Peyer's patch (tissue), 4 donors: ENCODE data around the gene RAE1. TPM values are rescaled to one million over a fixed set of nuclear protein-coding genes. Genes with fewer than 3 reads are reported as not detected.
A peak's percentile ranks its signal among the peaks of the same experiment; 100 is the strongest.

Experiments
- DNase-seq, 3 donors: peaks; one replicate each; pipeline ENCODE4 v3.0.0-alpha.2; 2017 to 2019
- H3K27ac ChIP-seq, 4 donors: fragments of 200-600 bp; sonication (generic); one replicate each; pipeline ENCODE4 v1.5.1; 2016 to 2019
- H3K27me3 ChIP-seq, 2 donors: fragments of 200-600 bp; sonication (generic); one replicate each; pipeline ENCODE4 v1.5.1; 2019
- H3K36me3 ChIP-seq, 3 donors: fragments of 200-600 bp; sonication (generic); one replicate each; pipeline ENCODE4 v1.5.1; 2016 to 2019
- H3K4me1 ChIP-seq, 4 donors: fragments of 200-600 bp; sonication (generic); one replicate each; pipeline ENCODE4 v1.5.1; 2016 to 2019
- H3K4me3 ChIP-seq, 4 donors: fragments of 200-600 bp; sonication (generic); 1 replicate in 3 of 4; 2 replicates in 1 of 4; pipeline ENCODE4 v1.5.1; 2016 to 2019; ENCODE audit warnings: mild to moderate bottlenecking in 1 of 4
- H3K9me3 ChIP-seq, 4 donors: fragments of 200-600 bp; sonication (generic); one replicate each; pipeline ENCODE4 v1.5.1; 2016 to 2019; ENCODE audit warnings: mild to moderate bottlenecking in 1 of 4
- POLR2A ChIP-seq, 2 donors: fragments of 450-650 bp; IDR thresholded peaks; one replicate each; pipeline ENCODE4 v1.5.1; 2017; ENCODE audit warnings: antibody characterized with exemption in 2 of 2, mild to moderate bottlenecking in 2 of 2, moderate library complexity in 2 of 2
- total RNA-seq, 4 donors: library from RNA; depleted of rRNA; stranded (reverse); fragments of >200 nt; gene quantifications; one replicate each; pipeline ENCODE4 v1.1.0, GENCODE V29; 2016
- TF ChIP-seq, protein P1 (sequence below), 6 experiments: fragments of 450-650 bp in 4 of 6; fragments of 200-600 bp in 2 of 6; sonication (generic) in 1 of 6; IDR thresholded peaks; one replicate each; pipeline ENCODE4 v1.5.1; 2017 to 2019; ENCODE audit warnings: antibody characterized with exemption in 6 of 6, mild to moderate bottlenecking in 3 of 6, moderate library complexity in 1 of 6

The RAE1 gene
- total RNA-seq, 4 donors from 2014 or later = 21.5 to 38.9 (median 33.3) TPM

DNA sequence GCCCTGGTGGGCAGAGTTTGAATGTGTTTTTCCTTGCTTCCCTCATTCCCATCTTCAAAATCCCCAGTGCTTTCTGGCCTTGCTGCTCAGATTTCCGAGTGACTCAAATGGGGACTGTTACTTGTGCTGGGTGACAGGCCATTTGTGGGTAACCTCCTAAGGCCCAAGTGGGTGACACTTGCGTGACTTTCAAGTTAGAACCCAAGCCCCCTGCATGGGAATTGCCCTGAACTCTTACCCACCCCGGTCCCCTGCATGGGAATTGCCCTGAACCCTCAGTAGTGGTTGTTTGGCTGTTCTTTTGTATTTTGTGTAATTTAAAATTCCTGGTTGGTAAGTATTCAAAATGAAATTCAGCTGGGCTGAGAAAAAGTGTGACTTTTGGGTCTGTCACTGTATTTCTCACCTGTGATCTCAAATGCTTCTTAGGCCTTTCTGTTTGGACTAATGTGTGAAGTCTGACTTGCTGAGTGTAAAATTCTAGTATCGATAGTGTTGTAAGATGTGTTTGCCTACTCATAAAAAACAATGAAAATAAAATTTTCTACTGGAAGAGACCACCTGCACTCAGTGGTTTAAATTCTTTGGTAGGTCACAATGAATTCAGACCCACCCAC lies 27.7 kb downstream of the RAE1 start:
- no peaks in the 10 kb centered on the region for H3K4me1 ChIP-seq
- H3K4me3 ChIP-seq = no peak overlapping the region
- H3K9me3 ChIP-seq = no peaks in the 10 kb centered on the region
- H3K36me3 ChIP-seq = peaks cover 0 to 55% (median 0%) of the 10 kb centered on the region in 3 donors
- no peaks in the 10 kb centered on the region for H3K27me3 ChIP-seq
- no peak overlapping the region for H3K27ac ChIP-seq
- no peak for DNase-seq
- TF ChIP-seq, protein P1, sequence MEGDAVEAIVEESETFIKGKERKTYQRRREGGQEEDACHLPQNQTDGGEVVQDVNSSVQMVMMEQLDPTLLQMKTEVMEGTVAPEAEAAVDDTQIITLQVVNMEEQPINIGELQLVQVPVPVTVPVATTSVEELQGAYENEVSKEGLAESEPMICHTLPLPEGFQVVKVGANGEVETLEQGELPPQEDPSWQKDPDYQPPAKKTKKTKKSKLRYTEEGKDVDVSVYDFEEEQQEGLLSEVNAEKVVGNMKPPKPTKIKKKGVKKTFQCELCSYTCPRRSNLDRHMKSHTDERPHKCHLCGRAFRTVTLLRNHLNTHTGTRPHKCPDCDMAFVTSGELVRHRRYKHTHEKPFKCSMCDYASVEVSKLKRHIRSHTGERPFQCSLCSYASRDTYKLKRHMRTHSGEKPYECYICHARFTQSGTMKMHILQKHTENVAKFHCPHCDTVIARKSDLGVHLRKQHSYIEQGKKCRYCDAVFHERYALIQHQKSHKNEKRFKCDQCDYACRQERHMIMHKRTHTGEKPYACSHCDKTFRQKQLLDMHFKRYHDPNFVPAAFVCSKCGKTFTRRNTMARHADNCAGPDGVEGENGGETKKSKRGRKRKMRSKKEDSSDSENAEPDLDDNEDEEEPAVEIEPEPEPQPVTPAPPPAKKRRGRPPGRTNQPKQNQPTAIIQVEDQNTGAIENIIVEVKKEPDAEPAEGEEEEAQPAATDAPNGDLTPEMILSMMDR (IDR thresholded peaks at IDR 0.05) = no peak
- TF ChIP-seq POLR2A (IDR thresholded peaks at IDR 0.05) = no peak

DNA sequence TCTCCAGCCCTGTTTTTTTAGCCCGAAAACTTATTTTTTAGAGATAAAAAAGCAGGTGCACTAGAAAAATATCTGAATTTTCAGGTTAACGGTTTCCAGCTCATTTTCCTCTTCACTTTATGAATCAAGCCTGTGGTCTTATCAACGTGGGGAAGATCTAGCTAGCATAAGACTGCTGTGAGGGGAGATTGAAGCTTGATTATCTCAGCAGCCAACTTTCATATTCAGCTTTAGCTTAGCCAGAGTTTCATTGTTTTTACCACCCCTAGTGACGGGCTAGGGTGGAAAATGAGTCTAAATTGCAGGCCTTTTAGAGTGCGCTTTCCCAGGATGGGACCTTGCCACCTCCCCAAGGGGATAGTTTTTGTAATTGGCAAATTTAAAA lies 28.2 kb downstream of the RAE1 start:
- H3K36me3 ChIP-seq = peaks cover 0 to 50% (median 0%) of the 10 kb centered on the region in 3 donors
- no peak for DNase-seq
- H3K27ac ChIP-seq = no peak overlapping the region
- no peak overlapping the region for H3K4me3 ChIP-seq
- no peaks in the 10 kb centered on the region for H3K27me3 ChIP-seq
- no peaks in the 10 kb centered on the region for H3K4me1 ChIP-seq
- no peaks in the 10 kb centered on the region for H3K9me3 ChIP-seq
- TF ChIP-seq, protein P1 (IDR thresholded peaks at IDR 0.05) = no peak
- TF ChIP-seq POLR2A (IDR thresholded peaks at IDR 0.05) = no peak

DNA sequence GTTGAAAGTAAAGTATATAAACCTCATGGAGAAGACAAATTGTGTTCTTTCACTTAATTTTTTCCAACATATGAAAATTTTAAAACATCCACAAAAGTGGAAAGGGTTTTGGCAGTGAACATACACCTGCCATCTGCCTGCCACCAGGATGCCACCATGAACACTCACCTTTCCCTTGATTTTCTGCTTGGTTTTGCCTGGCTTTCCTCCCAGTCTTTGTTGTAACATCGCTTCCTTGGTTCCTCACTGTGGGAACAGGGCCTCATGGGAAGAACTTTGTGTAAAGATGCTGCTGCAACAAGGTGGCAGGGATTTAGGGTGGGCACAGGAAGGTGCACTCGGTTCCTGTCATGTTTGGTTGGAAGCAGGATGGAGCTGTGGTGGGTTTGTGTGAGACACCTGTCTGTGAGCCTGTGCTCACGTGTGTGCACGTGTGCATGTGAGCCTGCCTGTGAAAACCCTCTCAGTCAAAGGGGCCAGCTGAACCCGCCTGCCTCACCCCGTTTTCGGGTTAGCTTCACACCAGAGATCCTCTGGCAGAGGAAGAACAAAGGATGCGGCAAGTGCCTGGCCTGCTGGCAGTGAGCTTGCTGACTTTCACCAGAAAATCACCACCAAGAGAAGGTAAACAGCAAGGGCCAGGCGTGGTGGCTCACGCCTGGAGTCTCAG lies 29.2 kb downstream of the RAE1 start:
- no peak for TF ChIP-seq POLR2A (IDR thresholded peaks at IDR 0.05)
- TF ChIP-seq, protein P1 (IDR thresholded peaks at IDR 0.05) = no peak
- Histone ChIP-seq H3K4me3 (no peak overlapping the region), H3K36me3 (peaks cover 0 to 40% (median 0%) of the 10 kb centered on the region in 3 donors), H3K4me1 (no peaks in the 10 kb centered on the region), H3K27ac (no peak overlapping the region), H3K9me3 (no peaks in the 10 kb centered on the region), H3K27me3 (no peaks in the 10 kb centered on the region)
- DNase-seq = no peak

DNA sequence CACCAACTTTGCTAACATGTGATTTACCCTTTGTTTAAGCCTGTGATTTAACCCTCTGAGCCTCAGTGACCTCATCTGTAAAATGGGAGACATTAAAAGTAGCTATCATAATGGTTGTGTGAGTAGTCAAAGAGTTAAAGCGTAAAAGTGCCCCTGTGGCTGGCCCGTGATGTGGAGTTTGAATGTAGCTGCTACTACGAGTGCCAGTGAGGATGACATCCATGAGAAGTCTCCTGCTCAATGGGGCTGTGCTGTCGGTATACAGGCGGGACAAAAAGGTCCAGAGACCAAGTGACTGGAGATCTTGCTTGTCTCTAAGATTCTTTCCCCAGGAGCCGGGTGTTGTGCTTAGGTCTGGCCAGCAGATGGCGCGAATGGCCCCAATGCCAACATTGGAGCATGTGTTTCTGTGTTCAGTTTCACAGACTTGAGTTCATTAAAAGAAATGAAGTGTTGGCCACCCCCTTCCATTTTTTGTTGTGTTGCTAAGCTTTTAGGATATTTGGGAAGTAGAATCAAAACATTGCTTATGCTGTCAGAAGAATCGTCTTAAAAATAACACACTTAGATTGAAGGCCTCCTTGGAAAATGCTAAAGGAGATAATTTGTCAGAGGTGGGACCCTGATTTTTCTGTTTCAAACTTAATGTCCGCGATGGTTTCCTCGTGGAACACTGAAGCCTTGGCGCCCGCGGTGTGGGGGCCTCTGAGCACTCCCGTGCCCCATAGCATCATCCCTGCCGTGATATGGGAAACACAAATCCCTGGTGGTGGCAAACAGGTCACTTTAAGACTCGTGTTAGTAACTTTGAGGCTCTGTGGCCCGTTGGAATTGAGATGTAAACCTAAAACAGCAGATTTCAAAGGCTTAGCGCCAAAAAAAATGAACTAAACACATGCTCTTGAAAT lies 30.8 kb downstream of the RAE1 start:
- DNase-seq = peak; percentile 85 to 94 (median 86)
- Histone ChIP-seq H3K4me3 (no peak overlapping the region), H3K9me3 (no peaks in the 10 kb centered on the region), H3K27ac (no peak overlapping the region), H3K36me3 (peaks cover 0 to 25% (median 0%) of the 10 kb centered on the region in 3 donors), H3K27me3 (no peaks in the 10 kb centered on the region), H3K4me1 (no peaks in the 10 kb centered on the region)
- TF ChIP-seq POLR2A (IDR thresholded peaks at IDR 0.05) = no peak
- TF ChIP-seq, protein P1 (IDR thresholded peaks at IDR 0.05) = peak; percentile 86 to 91 (median 90)

DNA sequence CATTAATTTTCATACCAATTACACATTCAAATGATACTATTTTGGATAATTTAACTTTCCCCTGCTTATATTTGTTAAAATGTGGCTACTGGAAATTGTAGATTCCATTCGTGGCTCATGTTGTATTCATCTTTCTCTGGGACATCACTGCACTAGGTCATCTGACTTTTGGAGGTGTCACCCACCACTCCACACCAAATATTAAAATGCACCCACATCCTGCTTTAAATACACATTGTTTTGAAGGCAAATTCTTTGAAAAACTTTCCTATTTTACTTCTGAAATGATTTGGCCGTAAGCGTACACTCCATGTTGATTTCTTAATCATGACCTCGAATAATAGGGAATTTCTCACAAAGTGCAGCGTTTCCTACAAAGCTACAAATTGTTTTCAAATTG lies 31.5 kb downstream of the RAE1 start:
- Histone ChIP-seq H3K36me3 (peaks cover 0 to 19% (median 0%) of the 10 kb centered on the region in 3 donors), H3K9me3 (no peaks in the 10 kb centered on the region), H3K27me3 (no peaks in the 10 kb centered on the region), H3K4me3 (no peak overlapping the region), H3K27ac (no peak overlapping the region), H3K4me1 (no peaks in the 10 kb centered on the region)
- DNase-seq = no peak
- TF ChIP-seq POLR2A (IDR thresholded peaks at IDR 0.05) = no peak
- TF ChIP-seq, protein P1 (IDR thresholded peaks at IDR 0.05) = no peak
